ENCODE results near the gene SCAPER.

DNA sequence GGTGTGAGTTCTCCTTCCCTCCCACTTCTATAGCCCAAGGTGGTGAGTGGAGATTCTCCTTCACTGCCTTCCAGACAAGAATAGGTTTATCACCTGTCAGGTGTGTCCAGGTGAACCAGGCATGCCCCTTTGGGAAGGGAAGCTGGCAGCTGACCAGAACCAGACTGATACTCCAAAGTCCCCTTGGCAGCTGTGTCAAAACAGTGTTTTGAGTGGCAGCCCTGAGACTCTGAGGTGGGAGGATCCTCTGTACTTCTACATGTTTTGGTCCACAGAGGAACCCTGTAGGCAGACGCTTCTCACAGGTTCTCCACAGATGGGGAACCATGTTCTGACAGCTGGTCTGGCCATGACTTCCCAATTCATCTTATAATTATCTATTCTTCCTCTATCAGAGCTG lies 538.4 kb downstream of the SCAPER start:
- TF ChIP-seq POLR2AphosphoS5 (IDR thresholded peaks at IDR 0.05) = no peak
- TF ChIP-seq, protein P1, sequence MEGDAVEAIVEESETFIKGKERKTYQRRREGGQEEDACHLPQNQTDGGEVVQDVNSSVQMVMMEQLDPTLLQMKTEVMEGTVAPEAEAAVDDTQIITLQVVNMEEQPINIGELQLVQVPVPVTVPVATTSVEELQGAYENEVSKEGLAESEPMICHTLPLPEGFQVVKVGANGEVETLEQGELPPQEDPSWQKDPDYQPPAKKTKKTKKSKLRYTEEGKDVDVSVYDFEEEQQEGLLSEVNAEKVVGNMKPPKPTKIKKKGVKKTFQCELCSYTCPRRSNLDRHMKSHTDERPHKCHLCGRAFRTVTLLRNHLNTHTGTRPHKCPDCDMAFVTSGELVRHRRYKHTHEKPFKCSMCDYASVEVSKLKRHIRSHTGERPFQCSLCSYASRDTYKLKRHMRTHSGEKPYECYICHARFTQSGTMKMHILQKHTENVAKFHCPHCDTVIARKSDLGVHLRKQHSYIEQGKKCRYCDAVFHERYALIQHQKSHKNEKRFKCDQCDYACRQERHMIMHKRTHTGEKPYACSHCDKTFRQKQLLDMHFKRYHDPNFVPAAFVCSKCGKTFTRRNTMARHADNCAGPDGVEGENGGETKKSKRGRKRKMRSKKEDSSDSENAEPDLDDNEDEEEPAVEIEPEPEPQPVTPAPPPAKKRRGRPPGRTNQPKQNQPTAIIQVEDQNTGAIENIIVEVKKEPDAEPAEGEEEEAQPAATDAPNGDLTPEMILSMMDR (IDR thresholded peaks at IDR 0.05) = no peak

All from breast epithelium (tissue), 3 donors.